Stimulated activated naive B cell treated with anti-CD40 and anti-IgM and Interleukin-4, amounts not matched to agents 10 μg/mL and 1 μg/mL and 100 μg/mL, for 72 hours (primary cell): ENCODE measurements around the gene DGKI.

Source experiments
- ATAC-seq, 2 donors: fragments of 150-1000 bp; cut with Tn5 transposase; replicated peaks; 2 replicates each; pipeline ENCODE4 v1.10.0; 2021; ENCODE audit warnings: moderate library complexity in 1 of 2
- DNase-seq: peaks from one replicate; pipeline ENCODE4 v3.0.0; 2021
- H3K27ac Mint-ChIP-seq: one replicate; pipeline ENCODE4 v1.8.0; 2022; ENCODE audit warnings: mild to moderate bottlenecking, mixed read lengths
- H3K27me3 Mint-ChIP-seq, 2 donors: one replicate each; pipeline ENCODE4 v1.8.0; 2022; ENCODE audit warnings: mixed read lengths in 2 of 2
- H3K36me3 Mint-ChIP-seq, 2 donors: one replicate each; pipeline ENCODE4 v1.8.0; 2022; ENCODE audit warnings: mixed read lengths in 2 of 2, mild to moderate bottlenecking in 1 of 2
- H3K4me1 Mint-ChIP-seq, 2 donors: one replicate each; pipeline ENCODE4 v1.8.0; 2022; ENCODE audit warnings: mixed read lengths in 2 of 2, mild to moderate bottlenecking in 1 of 2
- H3K4me3 Mint-ChIP-seq, 2 donors: one replicate each; pipeline ENCODE4 v1.8.0; 2022; ENCODE audit warnings: mild to moderate bottlenecking in 2 of 2, mixed read lengths in 2 of 2, moderate library complexity in 1 of 2
- H3K9me3 Mint-ChIP-seq, 2 donors: one replicate each; pipeline ENCODE4 v1.8.0; 2022; ENCODE audit warnings: mixed read lengths in 2 of 2, mild to moderate bottlenecking in 1 of 2

Gene DGKI

DNA sequence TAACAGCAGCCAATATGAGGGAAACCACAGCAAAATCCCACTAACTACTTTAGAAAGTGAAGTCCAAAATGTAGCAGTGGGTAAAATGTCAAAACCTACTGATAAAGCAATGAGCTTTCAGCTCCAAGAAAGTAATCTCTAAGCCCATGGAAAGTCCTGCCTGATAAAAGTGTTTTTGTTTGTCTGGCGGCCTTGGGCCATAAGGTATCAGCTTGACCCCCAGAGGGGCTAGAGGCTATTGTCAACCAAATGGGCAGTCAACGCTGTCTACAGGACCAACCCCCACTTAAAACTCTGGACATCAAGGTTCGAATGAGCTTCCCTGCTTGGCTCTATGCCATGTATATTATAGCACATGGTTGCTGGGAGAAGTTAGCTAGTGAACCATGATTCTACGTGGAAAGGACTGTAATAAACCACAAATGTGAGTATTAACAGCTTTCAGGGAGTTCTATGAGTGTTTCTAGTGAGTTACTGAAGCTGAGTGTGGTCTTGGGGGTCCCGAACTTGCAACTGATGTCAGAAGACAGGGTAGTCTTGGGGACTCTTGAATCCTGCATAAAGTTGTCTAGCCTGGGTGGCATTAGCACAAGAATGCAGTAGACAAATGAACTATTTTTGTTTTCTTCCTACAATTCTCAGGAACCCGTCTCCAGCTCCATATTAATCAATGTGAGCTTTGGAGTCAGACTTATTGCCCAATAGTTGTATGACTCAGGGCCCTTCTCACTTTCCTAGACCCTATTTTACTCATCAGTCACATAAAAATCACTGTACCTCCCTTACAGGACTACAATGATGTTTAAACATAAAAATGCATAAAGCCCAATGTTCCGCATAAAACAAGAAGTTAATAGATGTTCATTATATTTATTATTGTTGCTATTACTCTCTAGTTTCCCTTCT lies 164.9 kb downstream of the DGKI start:
- Mint-ChIP-seq H3K4me1 (no peaks in the 10 kb centered on the region), H3K4me3 (no peak overlapping the region), H3K36me3 (no peaks in the 10 kb centered on the region), H3K9me3 (no peaks in the 10 kb centered on the region), H3K27ac (no peak overlapping the region), H3K27me3 (peaks cover 4 to 18% of the 10 kb centered on the region in 2 donors)
- DNase-seq = no peak
- ATAC-seq = no peak

DNA sequence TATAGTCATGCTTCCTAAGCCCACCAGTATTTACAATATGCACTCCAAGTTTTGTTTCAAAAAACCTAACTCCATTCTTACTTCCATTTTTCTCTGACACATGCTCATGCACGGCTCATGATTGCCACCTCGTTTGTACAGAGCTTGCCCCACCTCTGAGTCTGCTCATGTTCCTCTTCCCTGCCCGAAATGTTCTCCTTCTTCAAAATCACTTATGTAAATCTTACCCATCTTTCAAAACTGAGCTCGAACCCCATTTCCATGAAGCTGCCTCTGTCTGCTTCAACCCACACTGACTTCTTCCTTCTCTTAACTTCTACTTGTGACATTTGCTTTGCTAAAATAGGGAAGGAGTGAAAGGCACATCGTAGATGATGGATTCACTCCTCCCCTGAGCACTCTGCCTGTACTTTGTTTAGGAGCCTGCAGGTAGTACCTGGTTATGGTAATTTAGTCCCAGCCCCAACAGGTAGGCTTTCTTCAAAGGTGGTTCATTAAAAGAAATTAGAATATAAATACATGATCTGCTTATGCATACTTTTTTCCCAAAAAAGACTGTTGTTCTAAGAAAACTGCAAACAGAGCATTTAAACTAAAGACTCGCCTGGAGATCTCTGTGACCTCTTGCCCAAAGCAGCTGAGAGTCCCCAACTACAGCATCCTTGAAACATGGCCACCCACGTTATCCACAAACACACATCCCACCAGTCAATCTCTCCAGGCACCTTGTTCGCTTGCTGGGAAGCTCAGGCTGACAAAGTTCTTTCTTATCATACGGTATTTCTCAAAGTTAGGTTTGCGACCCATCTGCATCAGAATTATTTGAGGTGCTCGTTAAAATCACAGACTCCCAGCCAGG lies 172.0 kb downstream of the DGKI start:
- DNase-seq = no peak
- no peak overlapping the region for H3K4me3 Mint-ChIP-seq
- H3K36me3 Mint-ChIP-seq = no peaks in the 10 kb centered on the region
- ATAC-seq = no peak
- H3K9me3 Mint-ChIP-seq = no peaks in the 10 kb centered on the region
- H3K27me3 Mint-ChIP-seq = peaks cover 13 to 28% of the 10 kb centered on the region in 2 donors
- H3K4me1 Mint-ChIP-seq = peaks cover 0 to 3% of the 10 kb centered on the region in 2 donors
- no peak overlapping the region for H3K27ac Mint-ChIP-seq

- Mint-ChIP-seq H3K4me1 (peaks cover 0 to 3% of the 10 kb centered on the region in 2 donors), H3K36me3 (no peaks in the 10 kb centered on the region), H3K27me3 (peaks cover 13 to 28% of the 10 kb centered on the region in 2 donors), H3K4me3 (no peak overlapping the region), H3K27ac (no peak overlapping the region), H3K9me3 (no peaks in the 10 kb centered on the region)
- ATAC-seq = no peak
- DNase-seq = no peak
Measured at GRCh38 chr7:137674048-137674447, 172.7 kb downstream of the DGKI start.

GRCh38 chr7:137671920-137672319 lies 174.9 kb downstream of the DGKI start:
- ATAC-seq = no peak
- no peak for DNase-seq
- Mint-ChIP-seq H3K9me3 (no peaks in the 10 kb centered on the region), H3K27ac (no peak overlapping the region), H3K4me3 (no peak overlapping the region), H3K27me3 (peaks cover 13 to 23% of the 10 kb centered on the region in 2 donors), H3K36me3 (no peaks in the 10 kb centered on the region), H3K4me1 (peaks cover 0 to 3% of the 10 kb centered on the region in 2 donors)

GRCh38 chr7:137670222-137671064 lies 176.3 kb downstream of the DGKI start:
- Mint-ChIP-seq H3K36me3 (no peaks in the 10 kb centered on the region), H3K4me1 (peaks cover 0 to 3% of the 10 kb centered on the region in 2 donors), H3K27me3 (peaks cover 4 to 13% of the 10 kb centered on the region in 2 donors), H3K9me3 (no peaks in the 10 kb centered on the region), H3K27ac (no peak overlapping the region), H3K4me3 (no peak overlapping the region)
- ATAC-seq (no peak), DNase-seq (no peak)

- Mint-ChIP-seq H3K36me3 (no peaks in the 10 kb centered on the region), H3K4me1 (peaks cover 0 to 3% of the 10 kb centered on the region in 2 donors), H3K9me3 (no peaks in the 10 kb centered on the region), H3K4me3 (no peak overlapping the region), H3K27ac (no peak overlapping the region), H3K27me3 (peaks cover 3 to 13% of the 10 kb centered on the region in 2 donors)
- ATAC-seq (no peak), DNase-seq (no peak)
Measured at GRCh38 chr7:137669706-137670105, 177.1 kb downstream of the DGKI start.

- no peak for ATAC-seq
- Mint-ChIP-seq H3K4me3 (no peak overlapping the region), H3K27ac (no peak overlapping the region), H3K4me1 (no peaks in the 10 kb centered on the region), H3K27me3 (peaks cover 0 to 14% of the 10 kb centered on the region in 2 donors), H3K36me3 (no peaks in the 10 kb centered on the region), H3K9me3 (no peaks in the 10 kb centered on the region)
- no peak for DNase-seq
Measured at GRCh38 chr7:137668404-137668803, 178.4 kb downstream of the DGKI start.

DNA sequence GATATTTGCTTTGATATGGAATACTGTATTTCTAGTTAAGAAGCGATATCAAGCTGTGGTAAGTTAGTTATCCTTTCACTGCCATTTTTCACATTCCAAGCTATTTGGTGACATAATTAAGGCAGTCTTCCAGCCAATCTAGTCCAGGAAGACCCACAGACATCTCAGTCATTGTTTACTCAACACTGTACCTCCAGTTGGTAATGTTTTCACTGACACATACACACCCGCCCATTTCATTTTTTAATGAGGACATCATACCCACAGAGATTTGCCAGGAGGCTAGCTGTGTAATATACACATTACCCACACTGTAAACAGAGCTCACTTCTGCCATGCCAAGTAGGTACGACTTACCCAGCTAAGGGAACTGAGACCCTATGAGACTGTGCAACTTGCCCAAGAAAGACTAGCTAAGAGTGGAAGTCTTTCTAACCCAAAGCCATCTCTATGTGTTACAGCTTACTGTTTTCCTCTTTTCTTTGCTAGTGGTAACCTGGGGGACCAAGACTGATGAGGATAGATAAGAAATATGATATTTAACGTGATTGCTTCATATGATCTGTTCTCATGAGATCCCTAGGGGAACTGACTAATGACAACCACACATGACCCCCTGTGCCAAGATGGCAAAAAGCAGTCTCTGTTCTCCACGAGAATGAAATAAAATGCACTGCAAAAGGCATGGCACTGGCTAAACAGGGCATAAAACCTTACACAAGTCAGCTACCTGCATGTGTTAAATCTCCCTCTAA lies 179.0 kb downstream of the DGKI start:
- no peaks in the 10 kb centered on the region for H3K36me3 Mint-ChIP-seq
- no peaks in the 10 kb centered on the region for H3K9me3 Mint-ChIP-seq
- no peaks in the 10 kb centered on the region for H3K4me1 Mint-ChIP-seq
- ATAC-seq (no peak), DNase-seq (no peak)
- no peak overlapping the region for H3K4me3 Mint-ChIP-seq
- no peak overlapping the region for H3K27ac Mint-ChIP-seq
- peaks cover 0 to 15% of the 10 kb centered on the region in 2 donors for H3K27me3 Mint-ChIP-seq

DNA sequence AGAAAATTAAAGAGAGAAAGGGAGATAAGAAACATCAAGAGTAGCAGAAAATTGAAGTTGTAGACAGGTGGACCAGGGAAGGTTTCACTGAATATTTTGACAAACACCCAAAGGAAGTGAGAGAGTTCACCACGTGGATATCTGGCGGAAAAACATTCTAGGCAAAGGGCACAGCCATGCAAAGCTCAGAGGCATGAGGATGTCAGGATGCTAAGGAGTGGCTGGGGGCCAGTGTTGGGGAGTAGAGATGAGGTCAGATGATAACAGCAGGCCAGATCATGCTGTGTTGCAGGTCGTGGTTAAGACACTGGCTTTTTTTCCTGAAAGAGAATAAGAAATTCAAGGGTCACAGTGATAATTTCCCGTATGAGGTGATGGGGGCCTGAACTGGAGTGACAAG lies 181.9 kb downstream of the DGKI start:
- Mint-ChIP-seq H3K4me3 (no peak overlapping the region), H3K9me3 (no peaks in the 10 kb centered on the region), H3K27me3 (peaks cover 3 to 11% of the 10 kb centered on the region in 2 donors), H3K27ac (no peak overlapping the region), H3K36me3 (no peaks in the 10 kb centered on the region), H3K4me1 (no peaks in the 10 kb centered on the region)
- DNase-seq (no peak), ATAC-seq (no peak)

GRCh38 chr7:137661634-137662033 lies 185.1 kb downstream of the DGKI start:
- no peaks in the 10 kb centered on the region for H3K9me3 Mint-ChIP-seq
- ATAC-seq = no peak
- DNase-seq = no peak
- H3K36me3 Mint-ChIP-seq = no peaks in the 10 kb centered on the region
- no peaks in the 10 kb centered on the region for H3K4me1 Mint-ChIP-seq
- H3K4me3 Mint-ChIP-seq = no peak overlapping the region
- H3K27me3 Mint-ChIP-seq = peaks cover 3 to 17% of the 10 kb centered on the region in 2 donors
- H3K27ac Mint-ChIP-seq = no peak overlapping the region

- no peak for ATAC-seq
- Mint-ChIP-seq H3K36me3 (no peaks in the 10 kb centered on the region), H3K27ac (no peak overlapping the region), H3K4me1 (no peaks in the 10 kb centered on the region), H3K27me3 (peaks cover 3 to 15% of the 10 kb centered on the region in 2 donors), H3K9me3 (no peaks in the 10 kb centered on the region), H3K4me3 (no peak overlapping the region)
- DNase-seq = no peak
Measured at GRCh38 chr7:137658190-137658900, 188.4 kb downstream of the DGKI start.

- H3K36me3 Mint-ChIP-seq = no peaks in the 10 kb centered on the region
- DNase-seq (no peak), ATAC-seq (no peak)
- H3K4me1 Mint-ChIP-seq = no peaks in the 10 kb centered on the region
- H3K27ac Mint-ChIP-seq = no peak overlapping the region
- H3K4me3 Mint-ChIP-seq = no peak overlapping the region
- peaks cover 3 to 8% of the 10 kb centered on the region in 2 donors for H3K27me3 Mint-ChIP-seq
- H3K9me3 Mint-ChIP-seq = no peaks in the 10 kb centered on the region
Measured at GRCh38 chr7:137657476-137658189, 189.1 kb downstream of the DGKI start.
